GM10248 (cell line): ENCODE results near the gene ATP13A2.
A peak's percentile ranks its signal among the peaks of the same experiment; 100 is the strongest.

Experiments
- CTCF ChIA-PET: fragments of 300-600 bp; sonication (Branson Sonifier 250); formaldehyde crosslinking; extraction: SDS; loops from one replicate; lab custom pipeline; 2021; ENCODE audit warnings: antibody characterized with exemption; lab: Yijun Ruan, JAX
- POLR2A ChIA-PET: fragments of 350-650 bp; sonication (Branson Sonifier 250); formaldehyde crosslinking; extraction: SDS; loops from one replicate; lab custom pipeline; 2020; ENCODE audit warnings: antibody characterized with exemption; lab: Yijun Ruan, JAX
- DNase-seq: peaks from one replicate; pipeline ENCODE4 v3.0.0; 2012; ENCODE audit errors: extremely low spot score
- TF ChIP-seq, protein P1 (sequence below): IDR thresholded peaks from 2 replicates; pipeline ENCODE4 v1.5.1; 2012; ENCODE audit warnings: mild to moderate bottlenecking, low read depth; ENCODE audit errors: extremely low read depth, missing control alignments, control extremely low read depth

ATP13A2 gene

DNA sequence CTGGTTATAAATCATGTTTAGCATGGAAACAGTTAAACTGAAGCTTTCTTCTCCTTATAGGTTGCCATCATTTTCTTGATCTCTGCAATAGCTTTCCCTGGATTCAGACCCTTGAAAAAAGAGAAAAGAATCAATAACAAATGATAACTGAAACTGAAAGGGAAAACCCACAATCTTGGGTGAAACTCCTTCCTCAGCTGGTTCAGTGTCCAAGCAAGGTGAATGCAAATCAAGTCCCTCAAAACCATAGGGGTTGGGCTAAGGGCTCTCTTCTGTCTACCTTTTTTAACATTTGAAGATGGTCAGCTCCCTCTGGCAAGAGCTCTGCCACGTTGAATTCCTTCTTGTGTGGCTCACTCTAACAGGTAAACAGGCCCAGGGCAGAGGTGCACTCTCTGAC lies 7.1 kb upstream of the ATP13A2 start:
- ChIA-PET POLR2A (interaction anchor here (1.2 kb wide), 1 partner anchor 114 kb away, joined by 3 read pairs; no protein-coding TSS in a partner anchor), CTCF (interaction anchor here (0.7 to 1.9 kb wide), 5 partner anchors 12 to 67 kb away, joined by 3 to 8 read pairs (median 3); no protein-coding TSS in a partner anchor)
- TF ChIP-seq, protein P1, sequence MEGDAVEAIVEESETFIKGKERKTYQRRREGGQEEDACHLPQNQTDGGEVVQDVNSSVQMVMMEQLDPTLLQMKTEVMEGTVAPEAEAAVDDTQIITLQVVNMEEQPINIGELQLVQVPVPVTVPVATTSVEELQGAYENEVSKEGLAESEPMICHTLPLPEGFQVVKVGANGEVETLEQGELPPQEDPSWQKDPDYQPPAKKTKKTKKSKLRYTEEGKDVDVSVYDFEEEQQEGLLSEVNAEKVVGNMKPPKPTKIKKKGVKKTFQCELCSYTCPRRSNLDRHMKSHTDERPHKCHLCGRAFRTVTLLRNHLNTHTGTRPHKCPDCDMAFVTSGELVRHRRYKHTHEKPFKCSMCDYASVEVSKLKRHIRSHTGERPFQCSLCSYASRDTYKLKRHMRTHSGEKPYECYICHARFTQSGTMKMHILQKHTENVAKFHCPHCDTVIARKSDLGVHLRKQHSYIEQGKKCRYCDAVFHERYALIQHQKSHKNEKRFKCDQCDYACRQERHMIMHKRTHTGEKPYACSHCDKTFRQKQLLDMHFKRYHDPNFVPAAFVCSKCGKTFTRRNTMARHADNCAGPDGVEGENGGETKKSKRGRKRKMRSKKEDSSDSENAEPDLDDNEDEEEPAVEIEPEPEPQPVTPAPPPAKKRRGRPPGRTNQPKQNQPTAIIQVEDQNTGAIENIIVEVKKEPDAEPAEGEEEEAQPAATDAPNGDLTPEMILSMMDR: no peak
- DNase-seq: no peak

DNA sequence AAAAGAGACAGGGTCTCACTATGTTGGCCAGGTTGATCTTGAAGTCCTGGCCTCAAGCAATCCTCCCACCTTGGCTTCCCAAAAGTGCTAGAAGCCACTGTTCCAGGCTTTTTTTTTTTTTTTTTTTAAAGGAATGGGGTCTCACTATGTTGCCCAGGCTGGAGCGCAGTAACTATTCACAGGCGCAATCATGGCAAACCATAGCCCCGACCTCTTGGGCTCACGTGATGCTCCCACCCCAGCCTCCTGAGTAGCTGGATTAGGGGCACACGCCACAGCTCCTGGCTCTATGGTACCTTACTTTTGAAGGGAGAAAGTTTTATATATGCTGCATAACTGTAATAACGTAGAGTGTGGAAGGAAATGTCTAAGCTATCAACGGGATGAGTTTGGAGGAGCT lies 5.7 kb upstream of the ATP13A2 start:
- ChIA-PET CTCF (interaction anchor here (1.4 to 1.9 kb wide), 3 partner anchors 16 to 57 kb away, joined by 3 to 8 read pairs (median 4); no protein-coding TSS in a partner anchor), POLR2A (interaction anchor here (0.7 kb wide), 1 partner anchor 9 kb away, joined by 4 read pairs; no protein-coding TSS in a partner anchor)
- no peak for DNase-seq
- TF ChIP-seq, protein P1: no peak

DNA sequence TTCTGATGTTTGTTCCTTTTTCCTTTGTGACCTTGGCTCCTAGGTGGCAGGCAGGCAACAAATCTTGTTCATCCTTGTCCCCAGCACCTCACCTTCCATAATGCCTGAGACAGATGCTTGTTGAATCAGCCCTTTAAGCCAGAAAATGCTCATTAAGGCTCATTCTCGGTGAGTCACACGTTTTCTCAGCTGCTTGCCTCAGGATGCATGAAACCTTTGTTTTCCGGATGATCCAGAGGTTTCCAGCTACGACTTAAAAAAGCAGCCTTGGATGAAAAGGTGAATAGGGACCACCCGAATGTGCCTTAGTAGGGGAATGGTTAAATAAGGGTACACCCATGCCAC lies 4.6 kb upstream of the ATP13A2 start:
- CTCF ChIA-PET: interaction anchor here (2.4 kb wide), 1 partner anchor 56 kb away, joined by 7 read pairs; no protein-coding TSS in a partner anchor
- TF ChIP-seq, protein P1: no peak
- no peak for DNase-seq
- POLR2A ChIA-PET: no interaction called here

DNA sequence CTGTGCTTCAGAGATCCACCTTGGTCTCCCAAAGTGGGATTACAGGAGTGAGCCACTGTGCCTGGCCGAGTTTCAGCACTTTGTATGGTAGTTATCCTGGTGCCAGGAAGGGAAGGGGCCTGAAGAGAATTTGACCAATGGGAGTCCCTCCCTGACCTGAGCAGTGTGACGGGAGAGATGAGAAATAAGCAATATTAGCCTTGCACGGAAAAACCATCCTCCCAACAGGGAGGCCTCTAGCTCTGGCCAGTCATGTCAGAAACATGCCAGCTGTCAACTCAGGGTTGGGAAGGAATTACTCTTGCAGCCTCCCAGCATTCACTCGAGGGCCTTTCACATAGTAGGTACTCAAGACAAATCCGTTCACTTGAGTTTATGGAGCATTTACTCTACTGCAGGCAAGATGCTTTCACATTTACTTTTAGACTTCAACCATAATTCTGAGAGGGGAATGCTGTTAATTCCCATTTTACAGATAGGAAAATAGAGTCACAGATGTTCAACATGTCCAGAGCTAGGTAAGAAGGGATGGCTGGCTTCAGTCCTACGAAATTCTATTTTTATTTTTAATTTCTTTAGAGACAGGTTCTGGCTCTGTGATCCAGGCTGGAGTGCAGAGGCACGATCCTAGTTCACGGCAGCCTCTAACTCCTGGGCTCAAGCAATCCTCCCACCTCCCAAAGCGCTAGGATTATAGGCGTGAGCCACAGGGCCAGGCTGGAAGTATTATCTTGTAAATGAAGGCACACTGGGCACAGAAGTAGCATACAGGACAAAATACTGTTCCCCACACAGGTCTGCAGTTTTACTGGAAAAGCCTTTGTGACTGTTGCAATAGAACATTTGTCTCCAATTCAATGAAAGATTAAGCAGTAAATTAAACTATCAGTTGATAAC lies 3.2 kb upstream of the ATP13A2 start:
- TF ChIP-seq, protein P1: no peak
- POLR2A ChIA-PET: no interaction called here
- DNase-seq: no peak
- CTCF ChIA-PET: interaction anchor here (1.3 to 3.1 kb wide), 3 partner anchors 8 to 55 kb away, joined by 3 to 16 read pairs (median 7); no protein-coding TSS in a partner anchor

DNA sequence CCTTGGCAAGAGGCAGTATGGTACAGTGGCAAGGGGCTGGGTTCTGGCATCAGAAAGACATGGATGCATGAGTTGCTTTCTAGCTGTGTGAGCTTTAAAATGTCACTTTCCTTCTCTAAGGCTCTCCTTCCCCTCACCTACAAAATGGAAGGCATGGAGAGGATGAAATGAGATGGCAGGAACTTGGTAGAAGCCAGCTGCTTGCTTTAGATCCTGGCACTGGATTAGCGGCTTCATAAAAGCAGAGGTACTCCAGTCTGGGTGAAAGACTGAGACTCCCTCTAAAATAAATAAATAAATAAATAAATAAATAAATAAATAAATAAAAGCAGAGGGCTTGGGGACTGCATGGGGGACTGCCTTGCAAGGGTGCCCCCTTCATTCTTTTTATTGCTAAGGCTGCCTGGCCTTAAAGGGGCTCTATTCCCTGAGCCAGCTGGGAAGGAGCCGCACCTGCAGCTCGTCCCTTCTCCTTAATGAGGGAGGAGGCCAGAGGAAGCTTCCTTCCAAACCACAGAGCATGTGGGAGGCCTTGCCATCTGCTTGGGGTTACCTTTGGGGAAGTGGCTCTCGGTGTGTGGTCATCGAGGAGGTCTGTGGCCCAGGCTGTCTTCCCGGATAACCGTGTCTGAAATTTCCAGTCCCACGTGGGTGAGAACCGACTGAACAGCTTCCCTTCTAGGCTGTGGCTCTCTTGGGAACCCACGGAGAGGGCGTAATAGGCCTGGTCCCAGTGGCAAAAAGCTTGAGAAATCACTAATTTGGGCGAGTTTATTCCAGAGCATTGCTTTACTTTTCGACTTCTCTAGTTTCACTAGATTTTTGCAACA lies 2.0 kb upstream of the ATP13A2 start:
- ChIA-PET POLR2A (no interaction called here), CTCF (interaction anchor here (1.1 to 3.1 kb wide), 7 partner anchors 9 to 393 kb away, joined by 3 to 16 read pairs (median 3); no protein-coding TSS in a partner anchor)
- peak; percentile 26 for DNase-seq
- TF ChIP-seq, protein P1: no peak

DNA sequence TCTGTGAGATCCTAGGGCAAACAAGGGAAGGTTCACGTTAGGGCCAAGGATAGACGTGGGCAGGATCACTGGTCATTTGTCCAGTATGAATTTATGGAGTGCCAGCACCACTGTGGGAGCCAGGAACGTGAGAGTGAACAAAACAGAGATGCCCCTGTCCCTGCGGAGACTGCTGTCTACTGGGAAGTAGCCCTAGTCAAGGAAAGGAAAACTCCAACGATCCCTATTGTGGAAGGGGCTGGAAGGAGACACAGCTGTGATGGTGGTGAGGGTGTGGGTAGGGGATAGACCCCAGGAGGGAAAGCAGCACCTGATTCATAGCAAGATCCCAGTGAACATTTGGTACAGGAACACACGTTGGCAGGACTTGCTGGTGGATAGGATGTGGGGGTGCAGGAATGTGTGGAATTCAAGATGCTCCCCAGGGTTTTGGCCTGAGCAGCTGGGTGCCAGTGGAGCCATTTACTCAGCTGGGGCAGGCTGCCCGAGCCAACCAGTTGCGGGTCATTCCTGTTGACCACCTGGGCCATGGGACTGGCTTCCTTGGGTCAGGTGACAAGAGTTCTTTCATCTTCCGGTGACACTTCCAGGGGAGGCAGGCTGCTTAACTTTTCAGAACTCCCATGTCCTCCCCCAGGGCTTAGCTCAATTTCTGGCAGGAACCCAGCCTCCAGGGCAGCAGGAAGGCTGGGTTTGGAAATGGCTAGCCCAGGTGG lies 1.2 kb upstream of the ATP13A2 start:
- DNase-seq: no peak
- POLR2A ChIA-PET: no interaction called here
- TF ChIP-seq, protein P1: no peak
- CTCF ChIA-PET: interaction anchor here (0.9 to 3.1 kb wide), 8 partner anchors 10 to 392 kb away, joined by 3 to 16 read pairs (median 3); no protein-coding TSS in a partner anchor
